OCI-LY1 (cell line): ENCODE results near the gene ABLIM1.

Experiments
- CTCF ChIP-seq: fragments of 200-600 bp; sonication (generic), shearing (Covaris generic); IDR thresholded peaks from 2 replicates; pipeline ENCODE4 v1.5.1; 2017; ENCODE audit warnings: mild to moderate bottlenecking, antibody characterized with exemption, low read length, moderate library complexity, mixed read lengths
- EZH2 ChIP-seq: fragments of 200-600 bp; sonication (generic), shearing (Covaris generic); IDR thresholded peaks from 2 replicates; pipeline ENCODE4 v1.8.0; 2017; ENCODE audit warnings: borderline replicate concordance, mixed run types, mild to moderate bottlenecking, antibody characterized with exemption, low read length, moderate library complexity, mixed read lengths

DNA sequence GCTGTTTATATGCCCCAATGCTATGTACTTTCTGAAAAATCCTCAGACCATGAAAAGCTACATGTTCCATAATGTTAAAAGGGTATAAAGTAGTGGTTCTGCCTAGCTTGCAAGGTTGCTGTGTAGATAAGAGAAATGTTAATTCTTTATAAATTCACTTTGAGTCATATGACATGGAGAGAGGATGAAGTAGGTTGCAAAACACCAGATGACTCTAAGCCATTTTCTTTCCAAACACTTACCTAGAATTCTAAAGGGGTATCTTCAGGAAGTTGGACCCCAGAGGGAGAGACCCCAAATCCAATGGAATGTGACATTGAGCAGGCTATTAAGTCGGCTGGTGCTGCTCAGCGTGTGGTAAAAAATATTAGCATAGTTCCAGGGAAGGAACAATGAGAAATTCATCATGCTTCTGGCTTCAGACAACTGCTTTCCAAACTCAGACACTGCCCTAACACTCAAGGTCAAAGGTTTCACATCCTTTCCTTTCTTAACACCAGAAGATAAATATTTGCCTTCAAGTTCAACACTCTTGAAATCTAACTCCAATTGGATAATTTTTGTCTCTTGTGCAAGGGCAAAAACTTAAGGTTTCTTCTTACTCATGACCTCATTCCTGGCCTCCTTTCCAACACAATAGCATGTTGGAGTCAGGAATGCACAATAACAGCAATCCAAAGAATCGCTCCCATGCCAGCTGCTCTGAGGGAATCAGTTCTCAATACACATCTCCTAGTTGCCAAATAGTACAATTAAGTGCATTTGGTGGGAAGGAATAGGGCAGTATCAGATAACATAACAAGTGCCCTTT is 153.1 kb downstream of the ABLIM1 start:
- no peak for TF ChIP-seq CTCF
- no peak for TF ChIP-seq EZH2
